ENCODE measurements around the gene PPP1R10.

- TF ChIP-seq, protein P1, sequence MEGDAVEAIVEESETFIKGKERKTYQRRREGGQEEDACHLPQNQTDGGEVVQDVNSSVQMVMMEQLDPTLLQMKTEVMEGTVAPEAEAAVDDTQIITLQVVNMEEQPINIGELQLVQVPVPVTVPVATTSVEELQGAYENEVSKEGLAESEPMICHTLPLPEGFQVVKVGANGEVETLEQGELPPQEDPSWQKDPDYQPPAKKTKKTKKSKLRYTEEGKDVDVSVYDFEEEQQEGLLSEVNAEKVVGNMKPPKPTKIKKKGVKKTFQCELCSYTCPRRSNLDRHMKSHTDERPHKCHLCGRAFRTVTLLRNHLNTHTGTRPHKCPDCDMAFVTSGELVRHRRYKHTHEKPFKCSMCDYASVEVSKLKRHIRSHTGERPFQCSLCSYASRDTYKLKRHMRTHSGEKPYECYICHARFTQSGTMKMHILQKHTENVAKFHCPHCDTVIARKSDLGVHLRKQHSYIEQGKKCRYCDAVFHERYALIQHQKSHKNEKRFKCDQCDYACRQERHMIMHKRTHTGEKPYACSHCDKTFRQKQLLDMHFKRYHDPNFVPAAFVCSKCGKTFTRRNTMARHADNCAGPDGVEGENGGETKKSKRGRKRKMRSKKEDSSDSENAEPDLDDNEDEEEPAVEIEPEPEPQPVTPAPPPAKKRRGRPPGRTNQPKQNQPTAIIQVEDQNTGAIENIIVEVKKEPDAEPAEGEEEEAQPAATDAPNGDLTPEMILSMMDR (IDR thresholded peaks at IDR 0.05 in 4 of 5, conservative IDR thresholded peaks at IDR 0.05 in 1 of 5) = no peak
- TF ChIP-seq POLR2A (IDR thresholded peaks at IDR 0.05) = no peak
These were observed 29.6 kb upstream of the PPP1R10 start, which contains the start of gene C6orf136 for GRCh38 chr6:30646450-30647241.

All from gastrocnemius medialis (tissue), 4 donors.